RWPE2 (cell line): ENCODE results near the gene PHC2.

Experiments
- ATAC-seq: fragments of 200-7000 bp; cut with Tn5 transposase; 3 replicates; pipeline ENCODE4 v1.9.1; 2021; ENCODE audit warnings: low read depth
- DNase-seq: peaks from one replicate; pipeline ENCODE4 v3.0.0-alpha.2; 2020; ENCODE audit warnings: low spot score
- H3K27ac ChIP-seq: fragments of 450-650 bp; 2 replicates; pipeline ENCODE4 v1.5.1; 2017; ENCODE audit warnings: mild to moderate bottlenecking; ENCODE audit not compliant: poor library complexity, severe bottlenecking
- H3K27me3 ChIP-seq: fragments of 250-450 bp; sonication (Bioruptor Pico); 2 replicates; pipeline ENCODE4 v1.5.1; 2021; ENCODE audit warnings: mild to moderate bottlenecking, moderate library complexity; ENCODE audit not compliant: insufficient read depth, poor library complexity, severe bottlenecking
- H3K36me3 ChIP-seq: fragments of 250-450 bp; sonication (Bioruptor Pico); 2 replicates; pipeline ENCODE4 v1.5.1; 2020; ENCODE audit warnings: low read depth, mild to moderate bottlenecking, moderate library complexity
- H3K4me1 ChIP-seq: fragments of 250-450 bp; sonication (Bioruptor Pico); 2 replicates; pipeline ENCODE4 v1.5.1; 2021; ENCODE audit warnings: mild to moderate bottlenecking, moderate library complexity; ENCODE audit not compliant: insufficient read depth, poor library complexity, severe bottlenecking
- H3K4me3 ChIP-seq: fragments of 250-450 bp; sonication (Bioruptor Pico); 2 replicates; pipeline ENCODE4 v1.5.1; 2021; ENCODE audit warnings: mild to moderate bottlenecking, moderate library complexity; ENCODE audit not compliant: severe bottlenecking
- H3K9me3 ChIP-seq: fragments of 250-450 bp; sonication (Bioruptor Pico); 2 replicates; pipeline ENCODE4 v1.5.1; 2021; ENCODE audit warnings: mild to moderate bottlenecking, moderate library complexity; ENCODE audit not compliant: severe bottlenecking
- TF ChIP-seq, protein P1 (sequence below): fragments of 450-650 bp; IDR thresholded peaks from one replicate; pipeline ENCODE4 v1.5.1; 2017; ENCODE audit warnings: mild to moderate bottlenecking, moderate library complexity; ENCODE audit not compliant: poor library complexity, severe bottlenecking

Gene PHC2

DNA sequence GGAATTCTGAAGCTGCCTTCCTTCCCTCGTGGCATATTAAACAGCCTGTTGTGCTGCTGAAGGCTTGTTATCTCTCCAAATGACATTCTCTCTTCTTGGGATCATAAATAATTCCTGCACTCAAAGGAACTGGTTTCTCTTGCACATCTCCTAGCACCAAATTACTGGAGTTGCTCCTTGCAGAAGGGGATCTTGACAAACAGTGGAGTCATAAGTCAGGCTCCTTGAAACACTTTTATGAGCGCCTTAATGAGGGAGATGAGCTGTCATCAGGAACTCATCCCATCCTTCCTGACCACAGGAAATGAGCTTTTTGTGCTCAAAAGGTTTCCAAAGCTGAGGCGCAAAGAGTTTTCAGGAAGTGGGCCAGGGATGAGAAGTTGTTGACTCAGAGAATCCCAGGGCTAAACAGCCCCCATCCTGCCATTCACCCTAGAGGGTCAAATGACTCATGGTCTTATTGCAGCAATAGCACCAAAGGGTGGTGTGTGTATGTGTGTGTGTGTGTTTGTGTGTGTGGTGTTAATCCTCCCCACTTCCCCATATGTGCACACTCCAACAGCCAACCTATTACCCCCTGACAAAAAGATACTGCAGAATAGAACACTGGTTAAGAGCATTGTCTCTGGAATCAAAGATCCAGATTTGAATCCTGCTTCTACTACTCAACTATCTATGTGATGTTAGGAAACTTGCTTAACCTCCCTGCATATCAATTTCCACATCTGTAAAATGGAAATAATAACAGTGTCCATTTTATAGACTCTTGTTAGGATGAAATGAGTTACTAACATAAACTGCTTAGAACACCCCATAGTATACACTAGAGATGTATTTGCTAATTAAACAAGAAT, 2.8 kb upstream of the PHC2 start:
- TF ChIP-seq, protein P1, sequence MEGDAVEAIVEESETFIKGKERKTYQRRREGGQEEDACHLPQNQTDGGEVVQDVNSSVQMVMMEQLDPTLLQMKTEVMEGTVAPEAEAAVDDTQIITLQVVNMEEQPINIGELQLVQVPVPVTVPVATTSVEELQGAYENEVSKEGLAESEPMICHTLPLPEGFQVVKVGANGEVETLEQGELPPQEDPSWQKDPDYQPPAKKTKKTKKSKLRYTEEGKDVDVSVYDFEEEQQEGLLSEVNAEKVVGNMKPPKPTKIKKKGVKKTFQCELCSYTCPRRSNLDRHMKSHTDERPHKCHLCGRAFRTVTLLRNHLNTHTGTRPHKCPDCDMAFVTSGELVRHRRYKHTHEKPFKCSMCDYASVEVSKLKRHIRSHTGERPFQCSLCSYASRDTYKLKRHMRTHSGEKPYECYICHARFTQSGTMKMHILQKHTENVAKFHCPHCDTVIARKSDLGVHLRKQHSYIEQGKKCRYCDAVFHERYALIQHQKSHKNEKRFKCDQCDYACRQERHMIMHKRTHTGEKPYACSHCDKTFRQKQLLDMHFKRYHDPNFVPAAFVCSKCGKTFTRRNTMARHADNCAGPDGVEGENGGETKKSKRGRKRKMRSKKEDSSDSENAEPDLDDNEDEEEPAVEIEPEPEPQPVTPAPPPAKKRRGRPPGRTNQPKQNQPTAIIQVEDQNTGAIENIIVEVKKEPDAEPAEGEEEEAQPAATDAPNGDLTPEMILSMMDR: no peak
- ATAC-seq: peak; percentile 70
- DNase-seq: peak; percentile 91

DNA sequence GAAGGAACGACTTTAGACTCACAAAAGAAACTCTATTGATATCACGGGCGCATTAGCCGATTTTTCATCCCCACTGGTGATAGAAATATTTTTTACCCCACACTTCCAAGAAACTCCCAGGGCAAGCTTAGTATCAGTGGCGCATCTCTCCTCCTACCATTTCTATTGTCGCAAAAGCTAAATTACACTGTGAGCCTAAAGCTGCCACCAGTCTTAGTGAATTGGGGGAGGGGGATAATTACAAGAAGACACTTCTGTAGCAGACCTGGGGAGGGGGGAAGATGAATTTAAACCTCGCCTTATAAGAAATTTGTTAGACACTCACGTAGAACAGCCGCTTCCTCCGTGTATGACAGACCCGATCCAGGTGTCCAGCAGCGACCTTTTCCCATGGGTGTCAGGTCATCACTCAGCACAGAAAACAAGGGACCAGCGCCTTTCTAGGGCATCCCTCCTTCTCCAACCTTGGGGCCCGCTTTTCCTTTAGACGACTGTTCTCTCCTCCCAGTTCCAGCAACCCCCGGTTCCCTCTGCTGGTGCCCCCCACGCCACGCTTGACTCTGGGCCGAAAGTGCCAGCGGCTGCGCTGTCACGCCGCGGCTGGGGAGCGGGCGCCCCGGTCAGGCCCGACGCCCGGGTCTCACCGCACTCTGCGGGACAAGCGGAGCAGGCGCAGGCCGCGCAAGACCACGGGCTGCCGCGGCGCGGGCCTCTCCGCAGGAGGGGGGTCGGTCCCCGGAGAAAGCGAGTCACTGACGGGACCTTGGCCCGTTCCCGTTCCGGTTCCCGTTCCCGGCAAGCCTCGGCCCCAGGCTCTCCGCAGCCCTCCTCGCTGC, 821 bp downstream of the PHC2 start:
- peaks cover 47% of the 10 kb centered on the region for H3K4me1 ChIP-seq
- H3K4me3 ChIP-seq: peak overlapping the region; percentile 90
- no peak for DNase-seq
- TF ChIP-seq, protein P1: no peak
- peak overlapping the region; percentile 93 for H3K27ac ChIP-seq
- H3K36me3 ChIP-seq: peaks cover 7% of the 10 kb centered on the region; the same call in 1 of the 2 replicates
- no peaks in the 10 kb centered on the region for H3K27me3 ChIP-seq
- no peak for ATAC-seq
- no peaks in the 10 kb centered on the region for H3K9me3 ChIP-seq

More for the DNA sequence above, 2.8 kb upstream of the PHC2 start:
- Histone ChIP-seq H3K27ac (peak overlapping the region; percentile 93), H3K27me3 (no peaks in the 10 kb centered on the region), H3K4me1 (peaks cover 44% of the 10 kb centered on the region), H3K9me3 (no peaks in the 10 kb centered on the region), H3K4me3 (no peak overlapping the region), H3K36me3 (no peaks in the 10 kb centered on the region)

DNA sequence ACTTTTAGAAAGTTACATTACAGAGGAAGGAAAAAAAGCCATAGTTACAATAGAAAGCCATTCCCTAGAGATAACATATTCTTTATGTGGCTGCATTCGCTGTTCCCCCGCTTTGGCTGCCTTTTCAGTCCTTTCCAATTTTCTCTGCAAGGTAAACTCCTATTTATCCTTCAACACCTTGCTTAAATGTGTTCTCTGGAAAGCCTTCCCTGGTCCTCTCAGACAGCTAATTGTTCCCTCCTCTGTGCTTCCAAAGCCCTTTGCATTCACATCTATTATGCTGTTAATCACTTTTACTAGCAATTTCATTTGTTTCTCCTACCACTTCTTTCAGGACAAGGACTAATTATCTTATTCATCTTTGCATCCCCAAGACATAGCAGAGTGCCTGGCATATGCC, 1.6 kb downstream of the PHC2 start:
- DNase-seq: no peak
- TF ChIP-seq, protein P1: no peak

DNA sequence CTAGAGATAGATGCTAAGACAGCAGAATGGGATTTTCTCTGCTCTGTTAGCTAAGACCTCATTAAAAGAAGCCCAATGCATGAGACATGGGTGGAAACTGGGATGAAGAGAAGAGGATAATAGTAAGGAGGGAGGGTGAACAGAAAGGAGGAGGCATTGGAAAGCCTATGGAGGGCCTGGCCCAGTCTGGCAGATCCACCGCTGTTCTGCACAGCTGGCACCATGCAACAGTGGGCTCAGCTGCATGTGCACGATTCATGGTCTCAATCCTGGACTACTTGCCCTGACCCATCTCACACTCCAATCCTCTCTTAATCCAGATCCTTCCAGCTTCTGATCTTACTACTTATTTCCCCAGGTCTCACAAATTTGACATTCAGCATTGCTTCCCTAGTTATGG, 2.2 kb downstream of the PHC2 start:
- Histone ChIP-seq H3K9me3 (no peaks in the 10 kb centered on the region), H3K4me1 (peaks cover 49% of the 10 kb centered on the region), H3K27ac (no peak overlapping the region), H3K4me3 (peak overlapping the region; percentile 90), H3K27me3 (no peaks in the 10 kb centered on the region), H3K36me3 (peaks cover 7% of the 10 kb centered on the region; the same call in 1 of the 2 replicates)
- ATAC-seq: no peak
- TF ChIP-seq, protein P1: no peak
- DNase-seq: no peak

More for the DNA sequence above, 1.6 kb downstream of the PHC2 start:
- Histone ChIP-seq H3K9me3 (no peaks in the 10 kb centered on the region), H3K27ac (peak overlapping the region; percentile 93), H3K4me1 (peaks cover 47% of the 10 kb centered on the region), H3K27me3 (no peaks in the 10 kb centered on the region), H3K36me3 (peaks cover 7% of the 10 kb centered on the region; the same call in 1 of the 2 replicates), H3K4me3 (peak overlapping the region; percentile 90)
- ATAC-seq: no peak
